Dermis blood vessel endothelial cell (primary cell): Measurements from ENCODE around the gene NPHP4. TPM values are rescaled to one million over a fixed set of nuclear protein-coding genes. Genes with fewer than 3 reads are reported as not detected.
A peak's percentile ranks its signal among the peaks of the same experiment; 100 is the strongest.

ENCODE experiments used
- DNase-seq: peaks from one replicate; pipeline ENCODE4 v3.0.0; 2010
- total RNA-seq: library from RNA; depleted of rRNA; stranded (reverse); fragments of >200 nt; gene quantifications from 2 replicates; pipeline ENCODE4 v1.2.3, GENCODE V29; 2014

Gene NPHP4
- total RNA-seq, 1 donor from 2014 or later: 5.1 TPM

GRCh38 chr1:5908461-5909375 lies 83.5 kb downstream of the NPHP4 start:
- no peak for DNase-seq

GRCh38 chr1:5907966-5908365 lies 84.3 kb downstream of the NPHP4 start:
- DNase-seq: no peak

- no peak for DNase-seq
Observed at GRCh38 chr1:5907386-5907785, 84.8 kb downstream of the NPHP4 start.

DNA sequence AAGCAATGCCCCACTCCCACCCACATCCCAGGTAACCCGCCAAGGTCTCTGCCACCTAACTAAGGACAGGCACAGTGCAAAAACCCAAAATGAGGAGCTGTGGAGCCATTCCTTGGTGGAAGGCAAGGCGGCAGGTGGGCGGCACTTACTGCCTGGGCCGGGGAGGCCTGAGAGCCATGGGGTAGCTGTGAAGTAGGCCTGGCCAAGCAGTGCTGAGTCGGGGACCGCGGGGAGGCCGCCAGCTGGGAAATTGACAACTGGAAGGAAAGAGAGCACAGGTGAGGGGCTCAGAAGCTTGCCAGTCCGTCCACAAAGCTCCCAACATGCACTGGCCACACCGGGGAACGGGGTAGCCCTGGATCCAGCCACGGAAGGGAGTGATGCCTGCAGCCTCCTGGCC lies 85.3 kb downstream of the NPHP4 start:
- DNase-seq: no peak

- no peak for DNase-seq
Observed at GRCh38 chr1:5906116-5906515, 86.1 kb downstream of the NPHP4 start.

DNA sequence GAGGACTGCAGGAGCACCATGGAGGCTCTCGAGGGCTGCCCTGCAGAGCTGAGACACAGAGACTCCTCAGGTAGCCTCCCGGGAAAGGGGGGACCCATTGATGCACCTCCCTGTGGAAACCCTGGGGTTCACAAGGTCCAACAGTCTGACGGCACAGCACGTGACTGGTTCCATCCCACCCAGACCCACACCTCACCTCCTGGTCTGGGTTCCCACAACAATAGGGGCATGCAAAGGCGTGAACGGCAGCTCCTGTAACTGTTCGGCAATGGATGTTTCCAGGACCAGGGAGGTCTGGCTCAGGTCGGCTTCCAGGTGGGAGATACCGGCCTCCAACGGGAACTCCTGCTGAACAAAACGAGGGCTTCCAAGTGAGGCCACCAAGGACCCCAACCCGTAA lies 86.8 kb downstream of the NPHP4 start:
- no peak for DNase-seq

GRCh38 chr1:5904551-5904950 lies 87.7 kb downstream of the NPHP4 start:
- no peak for DNase-seq

DNA sequence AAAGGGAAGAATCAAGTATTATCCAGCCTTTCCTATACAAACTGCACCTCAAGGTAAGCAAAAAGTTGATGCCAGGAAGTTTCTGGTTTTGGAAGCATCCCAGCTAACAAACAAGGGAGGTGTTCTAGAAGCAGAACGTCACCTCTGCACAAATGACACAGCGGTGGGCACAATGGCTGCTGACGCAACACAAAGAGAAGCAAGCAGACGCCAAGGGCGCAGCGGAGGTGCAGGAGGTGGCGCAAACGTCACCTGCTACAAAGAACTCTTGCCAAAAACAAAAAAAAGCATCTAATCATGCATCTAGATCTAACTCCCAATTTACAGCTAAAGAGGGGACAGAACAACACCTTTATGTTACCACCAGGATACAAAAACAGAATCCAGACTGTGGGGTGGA lies 88.5 kb downstream of the NPHP4 start:
- no peak for DNase-seq

- no peak for DNase-seq
Observed at GRCh38 chr1:5903031-5903430, 89.2 kb downstream of the NPHP4 start.

- no peak for DNase-seq
Observed at GRCh38 chr1:5901841-5902240, 90.4 kb downstream of the NPHP4 start.

GRCh38 chr1:5901150-5901549 lies 91.1 kb downstream of the NPHP4 start:
- DNase-seq: no peak

DNA sequence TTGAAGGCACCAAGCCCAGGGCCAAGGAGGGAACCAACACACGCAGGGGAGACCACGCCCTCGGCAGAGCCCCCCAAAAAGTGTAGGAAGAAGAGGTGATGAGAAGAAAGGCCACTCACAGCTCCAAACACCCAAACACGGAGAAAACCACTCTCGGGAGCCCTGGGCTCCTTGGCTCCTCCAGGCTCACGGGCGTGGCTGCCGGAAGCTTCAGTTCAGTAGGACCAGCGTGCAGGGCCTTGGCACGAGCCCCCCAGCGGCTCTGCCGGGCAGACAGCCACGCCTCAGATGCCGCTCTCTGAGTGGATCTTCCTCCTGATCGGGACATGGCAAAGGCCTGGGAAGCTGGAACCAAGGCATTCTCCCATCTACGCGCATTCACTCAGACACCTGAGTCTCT lies 94.0 kb downstream of the NPHP4 start:
- no peak for DNase-seq

- DNase-seq: no peak
Observed at GRCh38 chr1:5896706-5897660, 95.2 kb downstream of the NPHP4 start.

GRCh38 chr1:5895446-5896406 lies 96.5 kb downstream of the NPHP4 start:
- no peak for DNase-seq

GRCh38 chr1:5893699-5894278 lies 98.4 kb downstream of the NPHP4 start:
- peak; percentile 9 for DNase-seq

DNA sequence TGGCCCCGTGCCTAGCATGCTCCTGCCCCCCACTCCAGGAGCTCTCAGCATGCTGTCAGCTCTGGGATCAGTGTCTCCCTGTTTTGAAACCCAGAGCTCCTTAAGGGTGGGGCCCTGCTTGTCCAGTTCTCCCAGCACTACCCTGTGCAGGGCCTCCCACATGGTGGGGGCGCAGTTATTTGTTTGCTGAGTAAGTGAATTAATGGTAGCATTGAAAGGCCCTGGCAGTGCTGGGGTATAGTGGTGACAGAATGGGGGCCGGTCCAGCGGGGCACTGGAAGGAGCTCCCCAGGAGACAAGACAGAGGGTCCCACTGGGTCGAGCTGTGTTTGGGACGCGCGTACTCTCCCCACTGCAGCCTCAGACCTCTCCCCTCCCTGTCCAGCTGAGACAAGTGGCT lies 99.9 kb downstream of the NPHP4 start:
- no peak for DNase-seq

GRCh38 chr1:5891736-5892135 lies 100.5 kb downstream of the NPHP4 start:
- no peak for DNase-seq

DNA sequence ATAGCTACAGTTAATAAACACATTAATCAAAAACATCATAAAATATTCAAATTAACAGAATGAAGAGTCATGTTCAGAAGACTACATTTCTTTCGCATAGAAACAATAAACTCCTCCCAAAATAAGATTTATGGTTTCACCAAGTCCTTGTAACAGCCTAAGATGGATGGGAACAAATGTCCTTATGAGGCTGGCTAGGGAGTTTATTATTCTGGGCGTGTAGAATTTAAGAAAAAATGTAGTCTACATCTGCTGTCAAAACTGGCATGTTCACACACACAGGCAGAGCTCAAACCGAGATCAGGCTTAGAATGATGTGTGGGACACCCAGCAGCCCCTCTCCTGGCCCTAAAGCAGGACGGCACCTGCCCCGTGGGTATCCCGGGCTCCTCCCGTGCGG lies 101.1 kb downstream of the NPHP4 start:
- no peak for DNase-seq

DNA sequence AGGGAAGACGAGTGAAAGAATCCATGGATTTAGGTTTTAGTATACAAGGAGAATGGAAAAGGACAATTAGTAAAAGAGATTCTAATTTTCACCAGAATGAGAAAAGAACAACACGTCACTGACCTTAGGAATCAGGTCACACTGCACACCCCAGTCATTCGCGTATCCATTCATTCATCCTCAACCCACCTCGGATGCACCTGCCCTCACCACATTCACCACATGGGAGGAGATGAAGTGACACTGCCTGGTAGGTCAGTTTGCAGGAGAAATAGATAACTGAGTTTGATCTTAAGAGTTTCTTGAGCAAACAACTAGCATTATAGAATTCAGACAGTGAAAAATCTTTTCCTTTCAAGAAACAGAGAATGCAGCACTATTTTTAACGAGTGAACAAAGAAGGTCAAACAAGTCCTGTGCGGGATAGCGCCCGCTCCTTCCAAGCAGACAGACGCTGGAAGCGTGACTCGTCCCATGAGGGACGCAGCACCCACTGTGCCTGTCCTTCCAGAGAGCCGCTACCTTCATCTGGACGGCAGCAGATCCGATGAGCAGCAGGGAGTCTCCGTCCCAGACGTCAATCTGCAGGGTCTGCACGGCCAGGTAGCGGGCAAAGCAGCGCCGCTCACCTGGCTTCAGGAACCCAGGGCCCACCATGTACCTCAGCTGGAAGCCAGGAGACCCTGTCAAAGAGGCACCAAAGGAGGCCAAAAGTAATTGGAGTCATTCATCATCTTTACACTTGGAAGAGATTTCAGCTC lies 101.7 kb downstream of the NPHP4 start:
- DNase-seq: no peak

GRCh38 chr1:5889901-5890300 lies 102.3 kb downstream of the NPHP4 start:
- DNase-seq: no peak

DNA sequence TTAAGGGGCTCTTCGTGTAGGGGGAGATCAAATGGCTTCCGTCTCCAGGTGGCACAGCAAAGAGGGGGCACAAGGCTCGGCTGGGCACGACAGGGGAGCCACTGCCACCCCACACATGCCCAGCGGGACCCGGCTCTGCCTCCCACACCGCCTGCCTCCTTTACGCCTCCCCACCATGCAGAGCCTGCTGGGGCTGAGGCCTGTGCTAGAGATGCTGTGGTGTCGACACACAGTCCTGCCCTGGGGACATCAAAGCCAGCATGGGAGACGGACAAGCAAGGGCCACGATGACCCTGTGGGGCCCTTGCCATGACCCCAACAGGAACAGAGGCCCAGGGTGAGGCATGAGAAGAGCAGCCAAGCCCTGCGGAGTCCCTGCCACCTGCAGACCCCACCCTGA lies 102.8 kb downstream of the NPHP4 start:
- no peak for DNase-seq
